NOMO-1 (cell line): ENCODE measurements around the gene TRPC4.
"Not testable (repeated sequence)": the region's sequence is repeated elsewhere in the genome, so short reads cannot be mapped to it uniquely, and the experiment has no call there.

Experiments
- DNase-seq, 2 experiments: peaks; one replicate each; lab custom pipeline; 2025; ENCODE audit not compliant: unreplicated experiment in 2 of 2; lab: John Stamatoyannopoulos, UW

Gene TRPC4

DNA sequence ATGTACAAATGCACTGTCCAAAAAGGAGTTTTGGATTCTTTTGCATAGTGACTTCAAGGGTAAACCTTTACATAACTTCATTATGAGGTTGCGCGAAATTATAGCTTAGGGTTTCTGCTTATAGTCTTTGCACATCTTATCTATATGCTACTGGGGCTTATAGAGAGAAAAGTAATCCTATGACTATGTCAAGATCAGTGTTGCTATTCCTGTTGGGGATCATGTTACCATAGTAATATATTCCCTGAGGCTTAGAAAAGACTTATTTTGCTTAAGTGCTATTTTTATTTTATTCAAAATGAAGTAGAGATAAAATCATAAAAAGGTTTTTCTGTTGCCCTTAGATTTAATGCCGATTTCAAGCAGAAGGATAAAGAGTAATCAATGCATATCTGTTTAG is 256.3 kb downstream of the TRPC4 start:
- no peak for DNase-seq

DNA sequence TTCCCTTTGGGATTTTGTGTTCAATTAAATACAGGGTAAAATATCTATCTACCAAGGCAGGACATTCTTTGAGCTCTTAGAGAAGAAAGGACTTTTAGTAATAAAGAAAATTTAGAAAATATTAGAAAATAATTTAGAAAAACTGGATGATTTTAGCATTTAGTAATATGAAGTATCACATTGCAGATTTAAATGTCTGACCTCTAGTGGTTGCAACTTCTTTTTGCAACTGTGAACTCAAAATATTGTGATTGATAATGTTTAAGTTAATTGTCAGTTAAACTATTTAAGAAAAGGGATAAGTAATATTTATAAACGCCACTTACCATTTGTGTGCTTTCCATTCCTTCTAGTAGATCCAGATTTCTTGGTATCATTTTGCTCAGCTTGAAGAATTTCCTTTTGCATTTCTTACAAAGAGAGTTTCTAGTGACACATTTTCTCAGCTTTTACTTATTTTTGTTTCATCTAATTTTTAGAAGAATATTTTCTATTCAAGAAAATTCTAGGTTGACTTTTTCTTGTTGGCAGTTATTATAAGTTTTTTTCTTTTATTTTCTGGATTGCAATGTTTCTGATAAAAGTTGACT is 260.7 kb downstream of the TRPC4 start:
- no peak for DNase-seq

DNA sequence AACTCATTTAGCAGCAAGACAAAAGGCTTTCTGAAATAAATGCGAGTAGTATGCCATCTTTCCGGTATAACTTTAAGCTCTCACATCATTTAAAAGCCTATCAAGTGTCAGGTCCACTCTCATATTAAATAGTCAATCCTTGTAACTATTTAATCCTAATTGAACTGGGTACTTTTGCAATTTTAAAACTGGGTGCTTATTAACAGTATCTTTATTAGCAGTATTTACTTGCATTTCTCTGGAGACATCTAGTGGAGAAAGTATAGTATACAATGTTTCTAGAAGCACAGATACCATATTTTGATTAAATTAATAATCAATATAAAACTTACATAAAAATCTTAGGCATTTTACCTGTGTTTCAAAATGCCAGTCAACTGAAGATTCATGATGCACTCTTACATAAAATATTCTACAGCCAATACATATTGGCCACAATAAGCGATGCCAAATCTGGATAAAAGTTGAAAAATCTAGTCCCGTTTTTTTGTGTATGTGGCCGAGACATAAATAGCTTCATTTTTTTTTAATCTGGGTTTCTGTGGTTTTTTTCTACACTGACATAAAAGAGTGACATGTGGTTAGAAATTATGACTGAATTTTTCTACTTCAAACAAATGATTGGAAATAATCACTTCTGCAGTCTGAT is 266.7 kb downstream of the TRPC4 start:
- no peak for DNase-seq

DNA sequence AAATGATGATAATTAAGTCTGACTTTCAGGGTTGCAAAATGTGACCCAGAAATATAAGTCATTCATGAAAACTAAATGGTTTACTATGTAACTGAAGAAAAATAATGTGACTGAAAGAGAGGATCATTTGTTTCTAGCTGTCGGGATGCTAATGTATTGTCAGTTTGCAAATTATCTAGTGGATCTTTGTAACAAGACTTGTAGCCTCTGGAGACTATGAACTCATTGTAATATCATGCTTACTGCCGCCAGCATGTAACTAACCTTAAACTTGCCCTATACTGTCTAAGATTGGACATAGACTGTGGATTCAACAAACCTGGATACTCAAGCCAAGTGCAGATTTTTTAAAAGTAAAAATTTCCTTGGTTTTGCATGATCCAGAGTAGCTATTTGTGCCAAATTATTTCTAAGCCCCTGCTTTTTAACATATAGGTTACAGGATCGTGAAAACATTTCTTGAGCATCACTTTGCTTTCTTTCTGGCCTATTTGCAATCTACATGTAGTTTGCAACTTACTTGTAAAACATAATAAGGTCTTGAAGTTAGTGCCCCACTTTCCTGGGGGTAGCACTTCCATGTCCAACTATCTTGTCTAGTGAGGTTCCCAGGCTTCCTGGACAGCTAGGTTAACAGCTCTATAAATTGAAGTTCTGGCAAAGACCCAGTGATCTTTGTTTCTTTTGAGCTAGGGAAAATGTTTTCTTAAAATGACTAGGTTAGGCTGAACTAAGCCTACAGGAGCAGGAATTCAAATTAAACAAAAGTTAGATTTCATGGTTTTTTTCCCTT is 267.7 kb downstream of the TRPC4 start:
- no peak for DNase-seq

DNA sequence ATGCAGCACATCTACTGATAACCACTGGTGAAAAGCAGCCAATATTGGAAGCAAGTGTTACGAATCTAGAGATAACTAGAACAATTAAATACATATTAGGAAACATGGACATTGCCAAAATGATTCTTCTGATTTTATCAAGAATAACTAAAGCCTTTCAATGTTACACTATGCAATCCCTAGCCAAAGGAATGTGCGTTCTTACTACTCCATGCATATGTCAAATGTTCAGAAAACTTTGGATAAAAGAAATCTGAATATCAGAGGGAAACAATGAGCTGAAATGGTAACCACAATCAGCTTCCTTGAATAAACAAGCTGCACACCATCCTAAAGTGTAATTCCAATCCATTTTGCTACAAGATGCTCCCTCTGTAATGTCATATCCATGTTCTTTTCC is 270.1 kb downstream of the TRPC4 start:
- DNase-seq: no peak

DNA sequence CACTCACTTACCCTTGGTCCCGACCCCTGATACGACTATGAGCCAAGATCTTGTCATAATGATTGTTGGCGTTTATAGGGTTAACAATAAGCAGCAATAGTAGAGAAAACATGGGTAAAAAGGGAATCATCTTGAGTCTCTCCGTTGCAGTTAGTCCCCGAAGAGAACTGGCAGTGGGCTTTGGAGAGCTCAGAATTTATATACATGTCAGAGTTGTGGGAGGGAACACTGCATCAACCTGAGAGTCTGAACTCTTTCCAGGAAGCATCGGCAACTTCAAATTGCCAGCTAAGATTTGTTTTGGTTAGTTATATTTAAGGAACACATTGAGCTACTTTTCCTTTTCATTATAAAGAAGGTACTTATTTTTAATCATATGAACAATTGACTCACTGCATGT is 271.0 kb downstream of the TRPC4 start, which contains the start of gene POSTN:
POSTN (minus strand) TSS at position 172 of the 400 bp plus-strand sequence; CDS start at position 130, 42 bp downstream.
- no peak for DNase-seq

DNA sequence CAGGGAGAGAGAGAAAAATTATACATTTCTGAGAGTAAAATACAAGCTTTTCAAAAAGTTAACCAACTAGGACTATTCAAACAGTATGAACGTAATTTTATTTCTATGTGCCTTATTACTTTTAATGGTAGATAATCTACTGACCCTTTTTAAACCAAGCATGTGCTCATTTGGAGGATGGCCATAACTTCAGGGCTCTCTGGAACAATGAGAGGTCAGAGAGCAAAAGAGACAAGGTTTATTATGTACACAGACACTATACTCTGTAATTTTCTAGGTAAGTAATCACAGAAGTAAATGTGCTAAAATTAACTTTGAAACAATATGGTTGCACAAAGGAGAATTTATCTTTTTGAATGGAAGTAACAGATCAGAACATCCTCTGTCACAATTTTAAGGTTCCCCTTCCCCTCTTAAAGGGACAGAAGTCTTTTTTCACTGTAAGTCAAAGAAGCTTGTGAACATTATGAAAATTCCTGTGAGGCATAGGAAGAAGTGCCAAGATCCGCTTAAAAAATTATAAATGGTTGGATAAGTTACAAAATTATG is 272.0 kb downstream of the TRPC4 start:
- no peak for DNase-seq

DNA sequence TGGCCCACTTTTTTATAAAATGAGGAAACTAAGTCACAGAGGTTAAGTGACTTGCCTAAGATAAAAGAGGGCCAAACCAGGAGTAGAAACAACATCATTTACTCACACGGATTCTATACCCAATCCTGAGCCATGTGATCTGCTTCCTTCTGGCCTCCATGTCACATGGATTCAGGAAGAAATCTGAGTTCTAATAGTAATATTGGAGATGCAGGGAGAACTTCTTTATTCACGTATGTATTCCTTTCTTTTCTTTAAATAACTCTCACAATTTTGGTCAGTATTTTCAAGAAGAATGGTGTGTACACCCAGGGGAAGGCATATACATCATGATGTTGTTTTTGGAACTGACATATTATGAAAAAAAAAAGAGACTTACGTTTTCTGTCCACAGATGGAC is 272.8 kb downstream of the TRPC4 start:
- DNase-seq: no peak

DNA sequence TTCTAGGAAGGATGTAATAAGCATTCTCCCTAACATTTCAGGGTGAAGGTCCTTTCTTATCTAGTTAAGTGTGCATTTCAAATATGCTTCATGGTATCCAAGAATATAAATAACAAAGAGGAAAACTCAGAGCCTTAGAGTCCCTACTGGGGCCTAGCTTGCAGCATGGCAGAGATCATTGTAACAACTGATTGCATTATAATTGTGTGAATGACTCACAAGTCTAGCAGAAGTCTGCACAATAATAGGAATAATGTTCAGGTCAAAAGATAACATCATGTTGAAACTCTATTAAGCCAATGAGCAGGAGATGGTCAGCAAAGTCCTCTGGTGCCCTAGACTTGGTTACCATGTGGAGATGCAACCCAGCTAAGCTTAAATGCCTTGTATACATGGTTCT is 274.4 kb downstream of the TRPC4 start:
- DNase-seq: no peak

DNA sequence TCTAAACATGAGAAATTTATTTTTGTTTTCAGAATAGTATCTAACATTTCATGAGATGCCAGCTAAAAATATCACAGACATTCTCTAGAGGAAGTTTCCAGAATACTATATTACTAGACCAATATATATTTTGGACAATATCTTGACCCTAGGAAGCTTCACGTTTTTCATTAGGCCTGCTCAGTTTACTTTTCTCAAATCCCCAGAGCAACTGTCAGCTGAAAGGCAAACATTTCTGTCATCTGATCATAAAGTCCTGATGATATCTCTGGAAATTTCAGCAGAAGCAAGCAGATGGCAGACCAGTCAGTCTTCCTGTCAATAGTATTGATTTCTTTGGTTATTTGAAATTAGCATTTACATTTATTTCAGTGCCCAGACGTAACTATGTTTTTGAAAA is 275.0 kb downstream of the TRPC4 start:
- DNase-seq: no peak

DNA sequence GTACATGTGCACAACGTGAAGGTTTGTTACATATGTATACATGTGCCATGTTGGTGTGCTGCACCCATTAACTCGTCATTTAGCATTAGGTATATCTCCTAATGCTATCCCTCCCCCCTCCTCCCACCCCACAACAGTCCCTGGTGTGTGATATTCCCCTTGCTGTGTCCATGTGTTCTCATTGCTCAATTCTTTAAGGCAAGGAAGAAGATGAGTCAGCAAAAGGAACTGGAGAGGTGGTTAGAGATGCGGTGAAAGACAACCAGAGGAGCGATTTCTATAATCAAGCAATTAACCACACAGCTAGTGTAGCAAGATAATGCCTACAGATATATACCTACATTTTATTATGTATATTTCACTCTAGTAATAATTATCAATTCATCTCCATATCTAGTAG is 280.2 kb downstream of the TRPC4 start:
- not testable (repeated sequence) for DNase-seq

DNA sequence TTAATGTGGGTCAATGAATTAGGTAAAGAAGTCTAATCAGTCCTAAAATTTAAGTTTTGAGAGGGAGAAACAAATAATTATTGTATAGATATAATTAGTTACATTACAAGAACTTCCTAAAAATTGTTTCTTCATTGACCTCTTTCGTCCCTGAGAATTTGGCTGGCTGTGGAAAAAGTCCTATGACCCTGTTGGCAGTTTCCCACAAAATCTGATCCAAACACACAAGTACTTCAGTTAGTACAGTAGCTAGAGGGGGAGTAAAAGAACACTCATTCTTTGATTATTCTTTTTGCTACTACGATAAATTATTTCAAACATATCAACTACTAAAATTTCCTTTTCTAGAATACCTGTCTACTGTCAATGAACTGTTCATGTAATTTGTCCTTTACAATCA is 282.3 kb downstream of the TRPC4 start:
- DNase-seq: no peak
